BLaER1 (cell line): ENCODE results near the gene GNAS.
A peak's percentile ranks its signal among the peaks of the same experiment; 100 is the strongest.
"Not testable (repeated sequence)": the region's sequence is repeated elsewhere in the genome, so short reads cannot be mapped to it uniquely, and the experiment has no call there.

ENCODE experiments used
- H3K27ac ChIP-seq: shearing (Covaris generic); formaldehyde crosslinking; 2 replicates; pipeline ENCODE4 v1.8.1; 2022
- H3K27me3 ChIP-seq: shearing (Covaris generic); formaldehyde crosslinking; 2 replicates; pipeline ENCODE4 v1.8.1; 2022
- H3K36me3 ChIP-seq: shearing (Covaris generic); formaldehyde crosslinking; 2 replicates; pipeline ENCODE4 v1.8.1; 2022
- H3K4me1 ChIP-seq: shearing (Covaris generic); formaldehyde crosslinking; 2 replicates; pipeline ENCODE4 v1.8.1; 2022
- H3K4me2 ChIP-seq: shearing (Covaris generic); formaldehyde crosslinking; 2 replicates; pipeline ENCODE4 v1.8.1; 2022
- H3K4me3 ChIP-seq: shearing (Covaris generic); formaldehyde crosslinking; 2 replicates; pipeline ENCODE4 v1.8.1; 2022
- H3K9ac ChIP-seq: shearing (Covaris generic); formaldehyde crosslinking; 2 replicates; pipeline ENCODE4 v1.8.1; 2022
- H3K9me3 ChIP-seq: shearing (Covaris generic); formaldehyde crosslinking; 2 replicates; pipeline ENCODE4 v1.8.1; 2022
- H4K20me1 ChIP-seq: shearing (Covaris generic); formaldehyde crosslinking; 2 replicates; pipeline ENCODE4 v1.8.1; 2022
- Cebpa-rat ChIP-seq: shearing (Covaris generic); IDR thresholded peaks from 2 replicates; pipeline ENCODE4 v1.8.1; 2022

GNAS gene

DNA sequence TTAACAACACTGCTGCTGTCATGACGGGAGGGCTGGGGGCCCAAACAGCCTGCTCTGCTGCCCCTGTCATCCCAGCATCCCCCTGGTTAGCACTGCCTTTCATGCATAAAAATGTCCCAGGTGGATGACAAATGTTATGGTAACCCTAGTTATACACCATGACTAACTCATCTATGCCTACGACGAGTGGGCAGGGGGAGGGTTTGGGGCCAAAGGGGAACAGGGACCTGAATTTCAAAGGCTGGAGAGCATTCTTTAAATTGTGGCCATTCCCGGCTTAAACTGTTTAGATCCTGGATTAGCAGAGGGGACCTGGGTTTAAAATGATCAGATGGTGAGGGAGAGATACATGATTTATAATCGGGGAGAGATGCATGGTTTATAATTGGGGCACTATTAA, 26.2 kb upstream of the GNAS start:
- H3K4me2 ChIP-seq, result no peak overlapping the region
- H3K36me3 ChIP-seq, result no peaks in the 10 kb centered on the region
- no peaks in the 10 kb centered on the region for H3K27me3 ChIP-seq
- H4K20me1 ChIP-seq, result no peaks in the 10 kb centered on the region
- no peak for TF ChIP-seq Cebpa-rat
- H3K9ac ChIP-seq, result no peak overlapping the region
- H3K9me3 ChIP-seq, result peaks cover 2% of the 10 kb centered on the region; the same call in 1 of the 2 replicates
- no peaks in the 10 kb centered on the region for H3K4me1 ChIP-seq
- H3K4me3 ChIP-seq, result no peak overlapping the region
- no peak overlapping the region for H3K27ac ChIP-seq

DNA sequence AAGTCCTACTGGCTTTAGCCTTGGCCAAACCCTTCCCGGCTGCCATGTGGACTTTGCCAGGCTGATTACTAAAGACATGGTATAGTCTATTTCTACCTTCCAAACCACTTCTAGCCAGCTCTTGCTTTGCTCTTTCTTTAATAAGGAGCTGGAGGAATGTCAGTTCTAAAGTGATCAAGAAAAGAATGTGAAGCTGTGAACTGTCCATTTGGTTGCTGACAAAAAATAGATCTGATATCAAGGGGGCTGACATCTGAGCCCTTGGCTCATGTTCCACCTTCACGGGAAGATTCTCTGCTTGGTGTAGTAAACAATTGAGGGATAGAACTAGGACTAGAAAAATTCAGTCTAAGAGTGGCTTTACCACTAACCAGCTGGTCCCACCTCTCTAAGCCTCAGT, 24.4 kb upstream of the GNAS start:
- Histone ChIP-seq H3K36me3 (no peaks in the 10 kb centered on the region), H3K4me3 (no peak overlapping the region), H3K27me3 (no peaks in the 10 kb centered on the region), H3K9ac (no peak overlapping the region), H3K9me3 (no peaks in the 10 kb centered on the region), H4K20me1 (no peaks in the 10 kb centered on the region), H3K27ac (no peak overlapping the region), H3K4me2 (no peak overlapping the region), H3K4me1 (no peaks in the 10 kb centered on the region)
- no peak for TF ChIP-seq Cebpa-rat

DNA sequence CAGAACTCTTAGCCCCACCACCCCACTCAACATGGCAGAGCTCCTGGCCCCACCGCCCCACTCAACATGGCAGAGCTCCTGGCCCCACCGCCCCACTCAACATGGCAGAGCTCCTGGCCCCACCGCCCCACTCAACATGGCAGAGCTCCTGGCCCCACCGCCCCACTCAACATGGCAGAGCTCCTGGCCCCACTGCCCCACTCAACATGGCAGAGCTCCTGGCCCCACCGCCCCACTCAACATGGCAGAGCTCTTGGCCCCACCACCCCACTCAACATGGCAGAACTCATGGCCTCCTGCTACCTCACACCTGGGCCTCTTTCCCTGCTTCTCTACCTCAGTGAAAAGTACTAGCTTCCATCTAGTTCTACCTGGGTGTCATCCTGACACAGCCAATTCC, 23.7 kb upstream of the GNAS start:
- H3K36me3 ChIP-seq, result not testable (repeated sequence)

GRCh38 chr20:58829531-58829941, 23.0 kb upstream of the GNAS start:
- Histone ChIP-seq H3K4me3 (no peak overlapping the region), H3K9ac (no peak overlapping the region), H4K20me1 (no peaks in the 10 kb centered on the region), H3K27ac (no peak overlapping the region), H3K9me3 (no peaks in the 10 kb centered on the region), H3K27me3 (no peaks in the 10 kb centered on the region), H3K4me1 (peaks cover 6% of the 10 kb centered on the region), H3K4me2 (no peak overlapping the region), H3K36me3 (no peaks in the 10 kb centered on the region)
- TF ChIP-seq Cebpa-rat, result no peak

More for the DNA sequence above, 23.7 kb upstream of the GNAS start:
- not testable (repeated sequence) for H3K27ac ChIP-seq, H3K9ac ChIP-seq, H3K9me3 ChIP-seq, H3K4me2 ChIP-seq, H3K4me3 ChIP-seq, H3K4me1 ChIP-seq, H4K20me1 ChIP-seq, H3K27me3 ChIP-seq

GRCh38 chr20:58832457-58832856, 20.1 kb upstream of the GNAS start:
- Histone ChIP-seq H3K4me1 (peaks cover 35% of the 10 kb centered on the region), H4K20me1 (no peaks in the 10 kb centered on the region), H3K36me3 (no peaks in the 10 kb centered on the region), H3K9ac (no peak overlapping the region), H3K4me2 (no peak overlapping the region), H3K27ac (no peak overlapping the region), H3K27me3 (no peaks in the 10 kb centered on the region), H3K4me3 (no peak overlapping the region), H3K9me3 (no peaks in the 10 kb centered on the region)
- TF ChIP-seq Cebpa-rat, result peak; percentile 28; the same call in 1 of the 2 replicates

- Histone ChIP-seq H3K27me3 (peaks cover under 1% of the 10 kb centered on the region; the same call in 1 of the 2 replicates), H3K4me2 (0 out of 2 replicates have a peak overlapping the region, but pooled peaks have one; percentile 59), H4K20me1 (no peaks in the 10 kb centered on the region), H3K9ac (no peak overlapping the region), H3K4me3 (no peak overlapping the region), H3K36me3 (no peaks in the 10 kb centered on the region), H3K27ac (no peak overlapping the region), H3K4me1 (peaks cover 38% of the 10 kb centered on the region), H3K9me3 (no peaks in the 10 kb centered on the region)
- no peak for TF ChIP-seq Cebpa-rat
These were observed 18.6 kb upstream of the GNAS start for GRCh38 chr20:58833921-58834320.

DNA sequence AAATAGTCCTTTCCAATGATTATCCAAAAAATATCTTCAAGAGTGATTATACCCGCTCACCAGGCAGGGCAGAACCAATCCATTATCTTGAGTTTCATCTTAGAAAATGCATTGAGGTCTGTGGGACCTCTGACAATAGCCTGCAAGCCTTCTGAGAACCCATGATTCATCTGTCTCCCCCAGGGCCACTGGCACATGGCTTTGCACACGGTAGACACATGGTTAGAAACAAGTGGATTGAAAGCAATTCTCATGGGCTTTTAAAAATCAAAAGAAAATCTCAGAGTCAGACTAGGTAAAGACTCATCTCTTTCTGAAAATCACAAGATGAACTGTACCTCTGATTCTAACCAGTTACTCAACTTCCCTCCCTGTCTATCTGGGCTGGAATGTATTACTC, 17.3 kb upstream of the GNAS start:
- no peak for TF ChIP-seq Cebpa-rat
- Histone ChIP-seq H3K4me2 (peak overlapping the region; percentile 59), H3K27ac (no peak overlapping the region), H4K20me1 (no peaks in the 10 kb centered on the region), H3K4me3 (no peak overlapping the region), H3K36me3 (no peaks in the 10 kb centered on the region), H3K27me3 (peaks cover 14% of the 10 kb centered on the region), H3K9ac (no peak overlapping the region), H3K4me1 (peaks cover 38% of the 10 kb centered on the region), H3K9me3 (peaks cover 10% of the 10 kb centered on the region)

DNA sequence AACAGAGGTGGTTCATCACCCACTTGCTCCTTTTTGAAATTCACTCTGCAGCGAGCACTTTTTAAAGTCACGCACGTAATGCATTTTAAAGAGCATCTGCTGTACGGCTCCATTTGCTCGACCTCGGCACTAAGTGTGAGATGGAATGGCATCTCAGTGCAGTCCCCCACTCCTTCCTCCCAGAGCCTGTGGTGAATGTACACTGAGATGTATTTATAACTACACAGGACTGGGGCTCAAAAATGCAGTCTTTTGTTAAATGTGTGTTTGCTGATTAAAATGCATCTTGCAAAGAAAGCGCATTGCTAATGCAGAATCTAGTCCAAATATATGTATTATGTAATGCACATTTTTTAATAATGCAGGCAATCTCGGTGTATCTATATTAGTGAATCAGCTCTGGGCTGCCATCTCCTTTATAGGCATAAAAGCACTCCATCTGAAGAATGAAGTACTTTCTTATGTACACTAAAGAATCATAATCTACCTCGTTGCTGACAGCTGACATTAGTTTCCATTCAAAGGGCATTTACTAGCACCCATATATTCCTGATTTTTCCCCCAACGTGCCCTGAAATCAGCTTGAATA, 15.8 kb upstream of the GNAS start:
- H3K27ac ChIP-seq, result no peak overlapping the region
- H3K4me2 ChIP-seq, result peak overlapping the region; percentile 59; the same call in 1 of the 2 replicates
- H3K27me3 ChIP-seq, result peaks cover 29% of the 10 kb centered on the region
- no peak overlapping the region for H3K9ac ChIP-seq
- H4K20me1 ChIP-seq, result no peaks in the 10 kb centered on the region
- peaks cover 38% of the 10 kb centered on the region for H3K4me1 ChIP-seq
- no peak overlapping the region for H3K4me3 ChIP-seq
- no peak for TF ChIP-seq Cebpa-rat
- peaks cover 25% of the 10 kb centered on the region for H3K9me3 ChIP-seq
- no peaks in the 10 kb centered on the region for H3K36me3 ChIP-seq

- Histone ChIP-seq H3K4me1 (peaks cover 38% of the 10 kb centered on the region), H3K9me3 (peaks cover 29% of the 10 kb centered on the region), H3K9ac (no peak overlapping the region), H3K27ac (no peak overlapping the region), H3K4me3 (no peak overlapping the region), H3K27me3 (peaks cover 39% of the 10 kb centered on the region), H4K20me1 (no peaks in the 10 kb centered on the region), H3K4me2 (no peak overlapping the region; the same call in 1 of the 2 replicates), H3K36me3 (no peaks in the 10 kb centered on the region)
- TF ChIP-seq Cebpa-rat, result no peak
These were observed 14.8 kb upstream of the GNAS start for GRCh38 chr20:58837717-58838116.

DNA sequence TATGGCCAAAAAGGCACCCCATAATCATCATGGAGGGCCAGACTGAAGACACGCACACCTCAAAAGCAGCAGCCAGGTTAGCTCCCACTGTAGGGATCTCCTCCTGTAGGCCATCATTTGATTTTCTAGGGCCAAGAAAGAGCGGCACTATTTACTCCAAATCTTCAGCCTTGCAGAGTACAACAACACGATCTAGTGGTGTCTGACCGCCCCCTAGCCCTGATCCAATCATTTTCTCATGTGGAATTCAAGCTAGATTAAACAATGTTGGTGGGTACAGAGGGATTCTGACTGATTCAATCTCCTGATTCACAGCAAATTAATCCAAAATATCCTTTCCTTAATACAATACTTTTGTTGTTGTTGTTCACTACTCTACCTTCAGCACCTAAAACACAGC, 14.3 kb upstream of the GNAS start:
- Histone ChIP-seq H3K4me3 (no peak overlapping the region), H3K9ac (no peak overlapping the region), H3K4me1 (peaks cover 38% of the 10 kb centered on the region), H3K4me2 (no peak overlapping the region), H3K27me3 (peaks cover 43% of the 10 kb centered on the region), H4K20me1 (no peaks in the 10 kb centered on the region), H3K27ac (no peak overlapping the region), H3K9me3 (peaks cover 29% of the 10 kb centered on the region), H3K36me3 (no peaks in the 10 kb centered on the region)
- no peak for TF ChIP-seq Cebpa-rat

GRCh38 chr20:58839474-58839874, 13.0 kb upstream of the GNAS start:
- no peak overlapping the region for H3K27ac ChIP-seq
- no peaks in the 10 kb centered on the region for H3K36me3 ChIP-seq
- H3K9ac ChIP-seq, result no peak overlapping the region
- peak overlapping the region; percentile 55 for H3K4me3 ChIP-seq
- no peak for TF ChIP-seq Cebpa-rat
- peaks cover 33% of the 10 kb centered on the region for H3K4me1 ChIP-seq
- no peaks in the 10 kb centered on the region for H4K20me1 ChIP-seq
- H3K27me3 ChIP-seq, result peaks cover 56% of the 10 kb centered on the region
- H3K9me3 ChIP-seq, result peaks cover 29% of the 10 kb centered on the region
- H3K4me2 ChIP-seq, result peak overlapping the region; percentile 75
